ENCODE data around the gene HNRNPDL. TPM values are rescaled to one million over a fixed set of nuclear protein-coding genes. Genes with fewer than 3 reads are reported as not detected.
"Not testable (repeated sequence)": the region's sequence is repeated elsewhere in the genome, so short reads cannot be mapped to it uniquely, and the experiment has no call there.

HNRNPDL gene
- total and polyA plus RNA-seq, 8 donors: 139 to 593 (median 507) TPM

DNA sequence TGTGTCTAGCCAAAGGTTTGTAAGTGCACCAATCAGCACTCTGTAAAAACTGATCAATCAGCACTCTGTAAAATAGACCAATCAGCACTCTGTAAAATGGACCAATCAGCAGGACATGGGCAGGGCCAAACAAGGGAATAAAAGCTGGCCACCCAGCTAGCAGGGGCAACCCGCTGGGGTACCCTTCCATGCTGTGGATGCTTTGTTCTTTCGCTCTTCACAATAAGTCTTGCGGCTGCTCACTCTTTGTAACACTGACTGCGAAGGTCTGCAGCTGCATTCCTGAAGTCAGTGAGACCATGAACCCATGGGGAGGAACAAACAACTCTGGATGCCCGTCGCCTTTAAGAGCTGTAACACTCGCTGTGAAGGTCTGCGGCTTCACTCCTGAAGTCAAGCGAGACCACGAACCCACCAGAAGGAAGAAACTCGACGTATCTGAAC, 14.3 kb downstream of the HNRNPDL start:
- Histone ChIP-seq H3K4me3 (no peak overlapping the region), H3K9me3 (no peaks in the 10 kb centered on the region), H3K27me3 (no peaks in the 10 kb centered on the region), H3K27ac (no peak overlapping the region), H3K36me3 (no peaks in the 10 kb centered on the region), H3K4me1 (no peaks in the 10 kb centered on the region)
- intact Hi-C loops (cut with DNase I): no loop called here
- TF ChIP-seq, protein P1, sequence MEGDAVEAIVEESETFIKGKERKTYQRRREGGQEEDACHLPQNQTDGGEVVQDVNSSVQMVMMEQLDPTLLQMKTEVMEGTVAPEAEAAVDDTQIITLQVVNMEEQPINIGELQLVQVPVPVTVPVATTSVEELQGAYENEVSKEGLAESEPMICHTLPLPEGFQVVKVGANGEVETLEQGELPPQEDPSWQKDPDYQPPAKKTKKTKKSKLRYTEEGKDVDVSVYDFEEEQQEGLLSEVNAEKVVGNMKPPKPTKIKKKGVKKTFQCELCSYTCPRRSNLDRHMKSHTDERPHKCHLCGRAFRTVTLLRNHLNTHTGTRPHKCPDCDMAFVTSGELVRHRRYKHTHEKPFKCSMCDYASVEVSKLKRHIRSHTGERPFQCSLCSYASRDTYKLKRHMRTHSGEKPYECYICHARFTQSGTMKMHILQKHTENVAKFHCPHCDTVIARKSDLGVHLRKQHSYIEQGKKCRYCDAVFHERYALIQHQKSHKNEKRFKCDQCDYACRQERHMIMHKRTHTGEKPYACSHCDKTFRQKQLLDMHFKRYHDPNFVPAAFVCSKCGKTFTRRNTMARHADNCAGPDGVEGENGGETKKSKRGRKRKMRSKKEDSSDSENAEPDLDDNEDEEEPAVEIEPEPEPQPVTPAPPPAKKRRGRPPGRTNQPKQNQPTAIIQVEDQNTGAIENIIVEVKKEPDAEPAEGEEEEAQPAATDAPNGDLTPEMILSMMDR (IDR thresholded peaks at IDR 0.05): no peak
- ATAC-seq: no peak
- no peak for DNase-seq

DNA sequence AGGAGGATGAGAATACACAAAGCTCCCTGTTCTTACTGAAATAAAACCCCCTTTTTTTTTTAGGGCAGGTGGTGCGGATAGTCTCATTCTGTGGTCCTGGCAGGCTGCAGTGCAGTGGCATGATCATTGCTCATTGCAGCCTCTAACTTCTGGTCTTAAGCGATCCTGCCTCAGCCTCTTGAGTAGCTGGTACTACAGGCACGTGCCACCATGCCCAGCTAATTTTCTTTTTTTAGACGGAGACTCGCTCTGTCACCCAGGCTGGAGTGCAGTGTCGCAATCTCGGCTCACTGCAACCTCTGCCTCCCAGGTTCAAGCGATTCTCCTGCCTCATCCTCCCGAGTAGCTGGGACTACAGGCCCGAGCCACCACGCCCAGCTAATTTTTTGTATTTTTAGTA, 15.2 kb downstream of the HNRNPDL start:
- ATAC-seq, H3K4me1 ChIP-seq, H3K4me3 ChIP-seq: not testable (repeated sequence)

DNA sequence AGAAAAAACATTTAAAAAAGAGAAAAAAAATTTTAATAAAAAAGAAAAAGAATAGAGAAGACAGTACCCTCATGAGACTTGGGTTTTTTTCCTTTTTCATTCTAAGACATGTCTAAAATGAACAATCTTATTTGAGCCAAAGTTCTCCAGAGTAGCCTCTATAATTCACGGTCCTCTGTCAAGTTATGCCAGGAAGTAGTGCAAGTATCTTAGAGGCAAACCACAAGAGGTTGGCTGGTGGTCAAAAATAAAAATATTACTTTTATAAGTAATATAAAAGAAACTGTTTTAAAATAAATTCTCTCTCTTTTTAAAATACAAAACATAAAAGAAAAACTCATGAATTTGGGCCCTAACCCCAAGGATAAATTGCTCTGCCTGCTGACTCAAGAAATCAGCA, 26.5 kb downstream of the HNRNPDL start:
- TF ChIP-seq, protein P1 (IDR thresholded peaks at IDR 0.05): no peak
- no peaks in the 10 kb centered on the region for H3K4me1 ChIP-seq
- intact Hi-C loops (cut with DNase I): no loop called here
- no peaks in the 10 kb centered on the region for H3K36me3 ChIP-seq
- no peaks in the 10 kb centered on the region for H3K9me3 ChIP-seq
- H3K4me3 ChIP-seq: no peak overlapping the region
- DNase-seq: no peak
- no peak for ATAC-seq
- no peaks in the 10 kb centered on the region for H3K27me3 ChIP-seq
- H3K27ac ChIP-seq: no peak overlapping the region

More for the DNA sequence above, 15.2 kb downstream of the HNRNPDL start:
- H3K27ac ChIP-seq; H3K27me3 ChIP-seq; H3K9me3 ChIP-seq; H3K36me3 ChIP-seq; DNase-seq; intact Hi-C loops (cut with DNase I): not testable (repeated sequence)

DNA sequence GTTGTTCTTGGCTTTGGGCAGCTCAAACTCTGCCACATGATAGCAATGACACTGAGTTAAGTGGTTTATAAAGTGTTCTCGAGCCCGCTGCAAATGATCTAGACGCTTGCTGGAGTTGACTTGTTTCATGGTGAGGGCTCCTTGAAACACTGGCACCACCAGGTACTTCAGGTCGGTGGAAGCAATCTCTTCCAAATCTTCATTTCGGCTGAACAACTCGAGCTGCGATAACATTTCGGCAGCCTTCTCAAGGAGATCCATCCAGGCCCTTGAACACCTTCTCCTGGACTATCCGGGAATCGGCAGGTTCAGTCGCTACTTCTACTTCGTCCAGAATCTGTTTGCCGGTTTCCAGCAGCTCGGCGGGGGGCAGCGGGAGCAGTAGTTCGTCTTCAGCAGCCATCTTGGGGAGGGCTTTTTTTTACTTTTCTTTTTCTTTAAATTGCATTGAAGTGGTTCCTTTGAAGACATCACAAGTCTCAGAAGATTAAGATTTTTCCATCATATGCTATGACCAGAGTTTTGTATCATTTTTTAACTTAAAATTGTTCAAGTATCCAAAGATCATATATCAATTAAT, 28.0 kb downstream of the HNRNPDL start:
- Histone ChIP-seq H3K36me3 (no peaks in the 10 kb centered on the region), H3K4me1 (no peaks in the 10 kb centered on the region), H3K4me3 (no peak overlapping the region), H3K27ac (no peak overlapping the region), H3K9me3 (no peaks in the 10 kb centered on the region), H3K27me3 (no peaks in the 10 kb centered on the region)
- no peak for DNase-seq
- TF ChIP-seq, protein P1 (IDR thresholded peaks at IDR 0.05): no peak
- intact Hi-C loops (cut with DNase I): no loop called here
- ATAC-seq: no peak

DNA sequence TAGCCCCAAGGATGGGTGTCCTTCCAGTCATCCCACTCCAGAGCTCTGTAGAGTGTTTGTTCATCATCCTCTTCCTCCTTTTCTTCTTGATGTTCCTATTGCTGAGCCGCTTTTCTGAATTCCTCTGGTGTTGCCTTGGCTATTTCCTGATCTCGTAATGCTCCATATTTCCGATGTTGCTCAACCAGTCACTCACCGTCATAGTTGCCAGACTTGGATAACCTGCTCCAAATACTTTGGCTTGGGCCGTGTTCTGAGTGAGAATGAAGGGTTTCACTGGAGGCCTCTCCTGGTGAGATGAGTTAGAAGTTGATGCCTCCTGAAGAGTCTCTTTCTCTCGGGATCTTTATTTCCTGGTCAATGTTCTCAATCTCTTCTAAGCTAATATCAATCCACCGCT, 28.7 kb downstream of the HNRNPDL start:
- no peaks in the 10 kb centered on the region for H3K4me1 ChIP-seq
- no peaks in the 10 kb centered on the region for H3K36me3 ChIP-seq
- DNase-seq (no peak), ATAC-seq (no peak)
- TF ChIP-seq, protein P1 (IDR thresholded peaks at IDR 0.05): no peak
- no peaks in the 10 kb centered on the region for H3K9me3 ChIP-seq
- no peaks in the 10 kb centered on the region for H3K27me3 ChIP-seq
- intact Hi-C loops (cut with DNase I): no loop called here
- no peak overlapping the region for H3K4me3 ChIP-seq
- no peak overlapping the region for H3K27ac ChIP-seq

DNA sequence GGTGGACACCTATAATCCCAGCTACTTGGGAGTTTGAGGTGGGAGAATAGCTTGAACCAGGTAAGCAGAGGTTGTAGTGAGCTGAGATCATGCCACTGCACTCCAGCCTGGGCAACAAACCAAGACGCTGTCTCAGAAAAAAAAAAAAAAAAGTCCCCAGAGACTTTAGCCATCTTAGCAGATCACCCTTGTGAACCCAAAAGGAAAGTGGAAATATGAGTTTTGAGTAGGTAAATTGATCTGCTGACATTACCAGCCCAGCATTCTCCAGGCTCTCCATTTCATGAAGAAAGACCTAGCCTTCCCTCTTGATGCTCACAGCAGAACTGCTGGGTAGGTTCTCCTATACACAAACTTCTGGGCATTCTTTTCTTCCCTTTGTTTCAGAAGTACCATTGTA, 32.0 kb downstream of the HNRNPDL start:
- Histone ChIP-seq H3K27ac (no peak overlapping the region), H3K36me3 (no peaks in the 10 kb centered on the region), H3K9me3 (no peaks in the 10 kb centered on the region), H3K27me3 (no peaks in the 10 kb centered on the region), H3K4me3 (no peak overlapping the region), H3K4me1 (no peaks in the 10 kb centered on the region)
- DNase-seq (no peak), ATAC-seq (no peak)
- intact Hi-C loops (cut with DNase I): no loop called here
- TF ChIP-seq, protein P1 (IDR thresholded peaks at IDR 0.05): no peak

Measured in left lung (tissue), 10 donors.